ENCODE measurements around the gene PRR20B.
"Not testable (repeated sequence)": the region's sequence is repeated elsewhere in the genome, so short reads cannot be mapped to it uniquely, and the experiment has no call there.

The PRR20B gene

GRCh38 chr13:57147188-57147587 is at the start of gene PRR20B:
TSS of gene PRR20B (plus strand) at chr13:57147488. CDS start at chr13:57147875, 387 bp downstream.
- not testable (repeated sequence) for DNase-seq (ENCODE audit: low read depth in 2 of 2); H3K4me3 ChIP-seq (replicated peaks in 1 of 2; ENCODE audit: low read depth in 2 of 2, low read length in 2 of 2)

GRCh38 chr13:57114945-57115344 is 32.3 kb upstream of the PRR20B start:
- no peak overlapping the region for H3K4me3 ChIP-seq (replicated peaks in 1 of 2; ENCODE audit: low read depth in 2 of 2, low read length in 2 of 2)
- no peak for DNase-seq (ENCODE audit: low read depth in 2 of 2)
- TF ChIP-seq CTCF (IDR thresholded peaks at IDR 0.05; ENCODE audit: low read depth, low read length), result no peak

GRCh38 chr13:57123681-57124080 is 23.6 kb upstream of the PRR20B start:
- no peak overlapping the region for H3K4me3 ChIP-seq (replicated peaks in 1 of 2; ENCODE audit: low read depth in 2 of 2, low read length in 2 of 2)
- DNase-seq (ENCODE audit: low read depth in 2 of 2), result peak; percentile 0 to 8
- TF ChIP-seq CTCF (IDR thresholded peaks at IDR 0.05; ENCODE audit: low read depth, low read length), result no peak

GRCh38 chr13:57128909-57129308 is 18.4 kb upstream of the PRR20B start:
- TF ChIP-seq CTCF (IDR thresholded peaks at IDR 0.05; ENCODE audit: low read depth, low read length), result no peak
- H3K4me3 ChIP-seq (replicated peaks in 1 of 2; ENCODE audit: low read depth in 2 of 2, low read length in 2 of 2), result no peak overlapping the region
- no peak for DNase-seq (ENCODE audit: low read depth in 2 of 2)

GRCh38 chr13:57136093-57136492 is 11.2 kb upstream of the PRR20B start:
- no peak for DNase-seq (ENCODE audit: low read depth in 2 of 2)
- H3K4me3 ChIP-seq (replicated peaks in 1 of 2; ENCODE audit: low read depth in 2 of 2, low read length in 2 of 2), result no peak overlapping the region
- no peak for TF ChIP-seq CTCF (IDR thresholded peaks at IDR 0.05; ENCODE audit: low read depth, low read length)

GRCh38 chr13:57137585-57137984 is 9.7 kb upstream of the PRR20B start:
- TF ChIP-seq CTCF (IDR thresholded peaks at IDR 0.05; ENCODE audit: low read depth, low read length), result no peak
- no peak overlapping the region for H3K4me3 ChIP-seq (replicated peaks in 1 of 2; ENCODE audit: low read depth in 2 of 2, low read length in 2 of 2)
- no peak for DNase-seq (ENCODE audit: low read depth in 2 of 2)

- no peak overlapping the region for H3K4me3 ChIP-seq (replicated peaks in 1 of 2; ENCODE audit: low read depth in 2 of 2, low read length in 2 of 2)
- no peak for TF ChIP-seq CTCF (IDR thresholded peaks at IDR 0.05; ENCODE audit: low read depth, low read length)
These were observed 8.3 kb upstream of the PRR20B start for GRCh38 chr13:57138988-57139387.

GRCh38 chr13:57139781-57140180 is 7.5 kb upstream of the PRR20B start:
- not testable (repeated sequence) for H3K4me3 ChIP-seq (replicated peaks in 1 of 2; ENCODE audit: low read depth in 2 of 2, low read length in 2 of 2); DNase-seq (ENCODE audit: low read depth in 2 of 2)

More at GRCh38 chr13:57138988-57139387, 8.3 kb upstream of the PRR20B start:
- DNase-seq (ENCODE audit: low read depth in 2 of 2), result no peak

GRCh38 chr13:57140235-57140968 is 6.9 kb upstream of the PRR20B start, which contains the start of gene PRR20A:
TSS of gene PRR20A (plus strand) at chr13:57140918. CDS start at chr13:57141305, 387 bp downstream.
- not testable (repeated sequence) for H3K4me3 ChIP-seq (replicated peaks in 1 of 2; ENCODE audit: low read depth in 2 of 2, low read length in 2 of 2); DNase-seq (ENCODE audit: low read depth in 2 of 2)

GRCh38 chr13:57148106-57148505 is 818 bp downstream of the PRR20B start:
- H3K4me3 ChIP-seq (replicated peaks in 1 of 2; ENCODE audit: low read depth in 2 of 2, low read length in 2 of 2); DNase-seq (ENCODE audit: low read depth in 2 of 2): not testable (repeated sequence)

- not testable (repeated sequence) for H3K4me3 ChIP-seq (replicated peaks in 1 of 2; ENCODE audit: low read depth in 2 of 2, low read length in 2 of 2); DNase-seq (ENCODE audit: low read depth in 2 of 2)
These were observed 6.5 kb downstream of the PRR20B start, which contains the start of gene PRR20C for GRCh38 chr13:57153761-57154160. TSS of gene PRR20C (plus strand) at chr13:57154061. CDS start at chr13:57154448, 387 bp downstream.
